Ovary (tissue), 9 donors: ENCODE measurements around the gene SLC35F4. TPM values are rescaled to one million over a fixed set of nuclear protein-coding genes. Genes with fewer than 3 reads are reported as not detected.
"Not testable (repeated sequence)": the region's sequence is repeated elsewhere in the genome, so short reads cannot be mapped to it uniquely, and the experiment has no call there.

Source experiments
- DNase-seq, 5 donors: peaks; one replicate each; pipeline ENCODE4 v3.0.0-alpha.2; 2019 to 2020
- H3K27ac ChIP-seq, 2 donors: fragments of 200-600 bp; one replicate each; pipeline versions ENCODE4 v1.5.1 to v1.8.0; 2019 to 2022
- H3K27me3 ChIP-seq: fragments of 200-600 bp; one replicate; pipeline ENCODE4 v1.8.0; 2022
- H3K36me3 ChIP-seq: fragments of 200-600 bp; sonication (generic); one replicate; pipeline ENCODE4 v1.5.1; 2019
- H3K4me1 ChIP-seq: one replicate; pipeline ENCODE4 v1.8.1; 2013; ENCODE audit warnings: mild to moderate bottlenecking, moderate library complexity; ENCODE audit not compliant: insufficient read depth
- H3K4me3 ChIP-seq: fragments of 200-600 bp; sonication (generic); one replicate; pipeline ENCODE4 v1.5.1; 2017
- H3K9me3 ChIP-seq, 2 donors: fragments of 200-600 bp in 1 of 2; sonication (generic) in 1 of 2; one replicate each; pipeline versions ENCODE4 v1.5.1 to v1.8.1; 2013 to 2019; ENCODE audit warnings: mild to moderate bottlenecking in 1 of 2, moderate library complexity in 1 of 2
- EP300 ChIP-seq: sonication (generic); formaldehyde crosslinking; IDR thresholded peaks from one replicate; pipeline ENCODE4 v1.6.1; 2017; ENCODE audit warnings: antibody characterized with exemption
- POLR2A ChIP-seq: fragments of 450-650 bp; IDR thresholded peaks from one replicate; pipeline ENCODE4 v1.6.1; 2017; ENCODE audit warnings: antibody characterized with exemption, mild to moderate bottlenecking, moderate library complexity
- WGBS, 3 donors: extraction: QIAGEN DNeasy Blood & Tissue Kit in 1 of 3; methylation state at CpG; one replicate each; pipeline versions ENCODE4 v1.1.5 to v1.1.7; 2013 to 2017; 5-methylcytosine and 5-hydroxymethylcytosine counted together
- intact Hi-C, 4 donors: fragments of 100-400 bp; cut with DNase I; formaldehyde crosslinking; loops; one replicate each; pipeline versions ENCODE4 v1.11.0 to v1.15.1; 2022 to 2023
- polyA plus RNA-seq, 2 donors: library from polyadenylated mRNA; stranded (reverse); fragments of 200-250 nt in 1 of 2; fragments of 350-450 nt in 1 of 2; fragmentation: Illumina TruSeq in 1 of 2; extraction: RNeasy Lipid Tissue Mini Kit (QIAGEN cat#74804) in 1 of 2; gene quantifications; one replicate each; pipeline ENCODE4 v1.2.3, GENCODE V29; 2013 to 2014
- total RNA-seq, 7 donors: library from RNA; depleted of rRNA in 2 of 7; stranded (reverse); fragments of >200 nt in 2 of 7; fragmentation: NEBNext Ultra II Directional in 3 of 7; extraction: Animal tissue kit (Norgen Biotek cat#: 25700) in 3 of 7; gene quantifications; one replicate each; pipeline versions ENCODE4 v1.1.0 to v1.2.4, GENCODE V29; 2016 to 2023
- TF ChIP-seq, protein P1 (sequence below), 3 donors: fragments of 450-650 bp in 2 of 3; fragments of 200-600 bp in 1 of 3; IDR thresholded peaks; one replicate each; pipeline versions ENCODE4 v1.5.1 to v1.8.0; 2016 to 2022; ENCODE audit warnings: antibody characterized with exemption in 3 of 3, mild to moderate bottlenecking in 1 of 3
- donor health status: DM: no; HTN: no; CAD: no; lungs with moderate emphysema.
- donor health status: DM: no; HTN: no; CAD: no.
- donor health status: Bipolar disorder and iron deficiency.
- donor health status: DM: yes; HTN: yes; CAD: no.
- donor health status: DM: no; HTN: no; CAD: no.
- donor health status: DM: yes; HTN: yes; CAD: no.

The SLC35F4 gene
- total and polyA plus RNA-seq, 9 donors, result 0.04 to 0.65 (median 0.20) TPM; not detected in 6

DNA sequence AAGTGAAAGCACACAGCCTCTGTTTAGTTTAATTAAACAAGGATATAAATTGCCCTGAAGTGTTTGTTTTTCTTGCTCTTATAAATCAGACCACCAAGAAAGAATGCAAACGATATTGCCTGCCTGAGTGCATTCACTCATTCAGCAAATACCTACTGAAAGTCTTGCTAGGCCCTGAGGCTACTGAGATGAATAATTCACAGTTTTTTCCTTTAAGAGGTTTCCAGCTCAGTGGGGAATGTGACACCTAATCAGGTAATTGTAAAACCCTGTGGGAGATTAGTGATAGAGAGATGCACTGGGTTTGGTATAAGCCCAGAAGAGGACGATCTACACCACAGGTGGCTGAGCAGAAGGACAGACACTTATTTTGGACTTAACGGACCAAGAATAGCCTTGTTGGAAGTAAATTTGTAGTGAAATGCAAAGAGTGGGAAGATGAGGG lies 151.4 kb downstream of the SLC35F4 start:
- Histone ChIP-seq H3K4me1 (no peaks in the 10 kb centered on the region), H3K4me3 (no peak overlapping the region), H3K27ac (no peak overlapping the region), H3K9me3 (no peaks in the 10 kb centered on the region), H3K36me3 (no peaks in the 10 kb centered on the region), H3K27me3 (no peaks in the 10 kb centered on the region)
- 15 to 19% (median 15%) methylated on average over 3 of the region's 3 CpGs for WGBS, 3 donors
- TF ChIP-seq POLR2A (no peak), EP300 (no peak)
- TF ChIP-seq, protein P1, sequence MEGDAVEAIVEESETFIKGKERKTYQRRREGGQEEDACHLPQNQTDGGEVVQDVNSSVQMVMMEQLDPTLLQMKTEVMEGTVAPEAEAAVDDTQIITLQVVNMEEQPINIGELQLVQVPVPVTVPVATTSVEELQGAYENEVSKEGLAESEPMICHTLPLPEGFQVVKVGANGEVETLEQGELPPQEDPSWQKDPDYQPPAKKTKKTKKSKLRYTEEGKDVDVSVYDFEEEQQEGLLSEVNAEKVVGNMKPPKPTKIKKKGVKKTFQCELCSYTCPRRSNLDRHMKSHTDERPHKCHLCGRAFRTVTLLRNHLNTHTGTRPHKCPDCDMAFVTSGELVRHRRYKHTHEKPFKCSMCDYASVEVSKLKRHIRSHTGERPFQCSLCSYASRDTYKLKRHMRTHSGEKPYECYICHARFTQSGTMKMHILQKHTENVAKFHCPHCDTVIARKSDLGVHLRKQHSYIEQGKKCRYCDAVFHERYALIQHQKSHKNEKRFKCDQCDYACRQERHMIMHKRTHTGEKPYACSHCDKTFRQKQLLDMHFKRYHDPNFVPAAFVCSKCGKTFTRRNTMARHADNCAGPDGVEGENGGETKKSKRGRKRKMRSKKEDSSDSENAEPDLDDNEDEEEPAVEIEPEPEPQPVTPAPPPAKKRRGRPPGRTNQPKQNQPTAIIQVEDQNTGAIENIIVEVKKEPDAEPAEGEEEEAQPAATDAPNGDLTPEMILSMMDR (IDR thresholded peaks at IDR 0.05), result no peak
- intact Hi-C loops, result no loop called here
- no peak for DNase-seq

DNA sequence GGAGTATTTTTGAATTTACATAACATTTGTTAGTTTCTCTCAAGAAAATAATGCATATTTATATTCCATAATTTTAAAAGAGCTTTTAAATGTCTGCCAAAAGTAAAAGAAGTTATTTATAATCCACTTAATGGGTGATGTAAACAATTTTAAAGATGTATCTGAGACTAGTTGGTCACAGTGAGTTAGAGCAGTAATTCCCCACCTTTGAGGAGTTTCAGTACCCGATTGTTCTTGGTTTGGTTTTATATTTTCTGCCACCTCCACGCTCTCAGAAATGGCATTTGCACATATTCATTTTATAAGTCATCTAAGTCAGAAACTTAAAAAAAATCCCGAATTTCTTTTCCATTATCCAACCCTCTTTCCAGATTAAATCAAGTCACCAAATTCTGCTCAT lies 153.2 kb downstream of the SLC35F4 start:
- H3K36me3 ChIP-seq, result no peaks in the 10 kb centered on the region
- no peaks in the 10 kb centered on the region for H3K4me1 ChIP-seq
- intact Hi-C loops, result no loop called here
- WGBS, 3 donors, result 80 to 88% (median 81%) methylated on average over 3 of the region's 3 CpGs
- H3K4me3 ChIP-seq, result no peak overlapping the region
- H3K9me3 ChIP-seq, result no peaks in the 10 kb centered on the region
- DNase-seq, result no peak
- H3K27ac ChIP-seq, result no peak overlapping the region
- no peak for TF ChIP-seq POLR2A
- TF ChIP-seq, protein P1 (IDR thresholded peaks at IDR 0.05), result no peak
- no peak for TF ChIP-seq EP300
- no peaks in the 10 kb centered on the region for H3K27me3 ChIP-seq

GRCh38 chr14:57712102-57712501 lies 153.8 kb downstream of the SLC35F4 start:
- TF ChIP-seq, protein P1 (IDR thresholded peaks at IDR 0.05), result no peak
- TF ChIP-seq POLR2A, result no peak
- no peak for TF ChIP-seq EP300
- no peak overlapping the region for H3K27ac ChIP-seq
- no peaks in the 10 kb centered on the region for H3K9me3 ChIP-seq
- WGBS, 3 donors, result 13 to 22% (median 18%) methylated on average over 3 of the region's 3 CpGs
- no peaks in the 10 kb centered on the region for H3K36me3 ChIP-seq
- no peaks in the 10 kb centered on the region for H3K27me3 ChIP-seq
- no peak overlapping the region for H3K4me3 ChIP-seq
- DNase-seq, result no peak
- intact Hi-C loops, result no loop called here
- H3K4me1 ChIP-seq, result no peaks in the 10 kb centered on the region

- H3K36me3 ChIP-seq, result no peaks in the 10 kb centered on the region
- intact Hi-C loops, result no loop called here
- H3K4me1 ChIP-seq, result no peaks in the 10 kb centered on the region
- WGBS, 3 donors, result 34 to 48% (median 39%) methylated on average over 2 of the region's 2 CpGs
- H3K27me3 ChIP-seq, result no peaks in the 10 kb centered on the region
- no peaks in the 10 kb centered on the region for H3K9me3 ChIP-seq
- H3K4me3 ChIP-seq, result no peak overlapping the region
- no peak overlapping the region for H3K27ac ChIP-seq
- TF ChIP-seq, protein P1 (IDR thresholded peaks at IDR 0.05), result no peak
- TF ChIP-seq POLR2A (no peak), EP300 (no peak)
- no peak for DNase-seq
Observed at GRCh38 chr14:57709909-57710308, 156.0 kb downstream of the SLC35F4 start.

- DNase-seq, H3K27ac ChIP-seq, H3K4me1 ChIP-seq, H3K9me3 ChIP-seq, H3K4me3 ChIP-seq, H3K36me3 ChIP-seq, intact Hi-C loops, H3K27me3 ChIP-seq: not testable (repeated sequence)
- WGBS, 3 donors, result 92 to 98% (median 94%) methylated on average over 5 of the region's 5 CpGs
Observed at GRCh38 chr14:57709086-57709485, 156.8 kb downstream of the SLC35F4 start.
